Measurements from ENCODE around the gene ARMH4.

DNA sequence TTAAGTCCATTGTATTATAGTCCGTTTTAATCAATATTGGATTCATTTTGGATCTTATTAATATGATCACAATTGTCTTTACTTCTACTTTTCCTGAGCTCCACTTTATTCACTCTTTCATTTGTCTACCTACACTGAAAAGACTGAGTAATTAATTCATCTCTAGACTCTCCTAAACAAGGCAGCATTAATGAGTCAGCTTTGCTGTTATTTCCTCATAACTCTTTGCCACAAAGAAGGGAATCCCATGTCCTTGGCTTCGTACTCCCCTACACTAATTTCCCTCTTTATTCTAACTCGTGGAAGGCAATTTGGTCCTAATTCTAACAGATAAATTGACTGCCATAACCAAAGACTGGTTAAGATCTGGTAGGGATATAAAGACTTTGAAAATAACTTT lies 91.9 kb downstream of the ARMH4 start:
- TF ChIP-seq, protein P1, sequence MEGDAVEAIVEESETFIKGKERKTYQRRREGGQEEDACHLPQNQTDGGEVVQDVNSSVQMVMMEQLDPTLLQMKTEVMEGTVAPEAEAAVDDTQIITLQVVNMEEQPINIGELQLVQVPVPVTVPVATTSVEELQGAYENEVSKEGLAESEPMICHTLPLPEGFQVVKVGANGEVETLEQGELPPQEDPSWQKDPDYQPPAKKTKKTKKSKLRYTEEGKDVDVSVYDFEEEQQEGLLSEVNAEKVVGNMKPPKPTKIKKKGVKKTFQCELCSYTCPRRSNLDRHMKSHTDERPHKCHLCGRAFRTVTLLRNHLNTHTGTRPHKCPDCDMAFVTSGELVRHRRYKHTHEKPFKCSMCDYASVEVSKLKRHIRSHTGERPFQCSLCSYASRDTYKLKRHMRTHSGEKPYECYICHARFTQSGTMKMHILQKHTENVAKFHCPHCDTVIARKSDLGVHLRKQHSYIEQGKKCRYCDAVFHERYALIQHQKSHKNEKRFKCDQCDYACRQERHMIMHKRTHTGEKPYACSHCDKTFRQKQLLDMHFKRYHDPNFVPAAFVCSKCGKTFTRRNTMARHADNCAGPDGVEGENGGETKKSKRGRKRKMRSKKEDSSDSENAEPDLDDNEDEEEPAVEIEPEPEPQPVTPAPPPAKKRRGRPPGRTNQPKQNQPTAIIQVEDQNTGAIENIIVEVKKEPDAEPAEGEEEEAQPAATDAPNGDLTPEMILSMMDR (IDR thresholded peaks at IDR 0.05) = no peak
- TF ChIP-seq POLR2A (IDR thresholded peaks at IDR 0.05; ENCODE audit: low read depth) = no peak
- no peak for TF ChIP-seq POLR2AphosphoS5 (IDR thresholded peaks at IDR 0.05)
- TF ChIP-seq EP300 (IDR thresholded peaks at IDR 0.05) = no peak

Measured in esophagus muscularis mucosa (tissue), 4 donors.